ENCODE data around the gene AK1.

Gene AK1

DNA sequence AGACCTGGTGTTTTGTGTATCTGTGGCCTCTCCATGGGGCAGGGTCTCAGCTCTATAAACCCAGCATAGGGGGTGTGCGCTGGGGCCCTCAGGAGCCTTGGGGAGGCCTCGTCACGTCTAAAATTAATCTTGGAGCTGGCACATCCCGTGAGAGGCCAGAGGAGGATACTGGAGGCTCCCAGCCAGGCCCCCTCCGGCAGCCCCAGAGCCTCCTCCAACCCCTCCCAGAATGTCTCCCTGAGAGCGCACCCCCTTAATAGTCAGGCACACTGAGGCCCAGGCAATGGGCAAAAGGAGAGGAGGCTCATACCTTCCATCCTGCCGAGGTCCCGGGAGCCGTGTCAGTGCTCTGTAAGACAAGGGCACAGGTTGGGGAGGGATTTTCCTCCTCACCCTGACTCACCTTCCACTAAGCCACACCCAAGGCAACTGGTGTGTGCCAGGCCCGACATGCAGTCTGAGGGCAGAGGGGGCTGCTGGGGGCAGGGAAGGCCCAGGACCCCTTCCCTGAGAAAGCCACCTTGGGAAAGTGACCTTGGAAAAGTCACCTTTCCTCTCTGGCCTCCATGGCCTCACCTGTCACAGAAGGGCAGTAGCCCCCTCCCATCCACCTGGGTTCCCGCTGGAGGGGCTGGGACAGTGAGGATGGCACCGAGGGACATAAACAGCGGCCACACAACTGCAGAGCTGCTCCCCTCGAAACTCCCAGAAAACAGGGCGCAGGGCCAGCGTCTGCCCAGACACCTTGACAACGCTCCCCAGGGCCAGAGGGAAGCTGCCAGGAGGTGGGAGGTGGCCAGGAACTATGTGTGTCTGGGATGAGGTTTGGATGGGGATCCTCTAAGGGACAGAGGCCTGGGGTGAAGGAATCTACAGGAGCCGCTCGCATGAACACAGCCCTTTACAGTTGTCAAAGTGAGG lies 2.9 kb downstream of the AK1 start:
- Histone ChIP-seq H3F3A (ENCODE audit: insufficient read depth, low read length) (no peaks in the 10 kb centered on the region), H3K9ac (ENCODE audit: low read length) (no peak overlapping the region), H3K4me1 (ENCODE audit: insufficient read depth, low read length, severe bottlenecking) (no peaks in the 10 kb centered on the region), H3K79me2 (ENCODE audit: insufficient read depth, low read length) (no peaks in the 10 kb centered on the region), H4K20me1 (ENCODE audit: insufficient read depth, low read length) (no peaks in the 10 kb centered on the region), H3K9me3 (ENCODE audit: low read length) (no peaks in the 10 kb centered on the region), H3K4me3 (ENCODE audit: low read depth, low read length, poor library complexity, severe bottlenecking) (no peak overlapping the region), H3K4me2 (ENCODE audit: low read length) (no peak overlapping the region), H3K27ac (ENCODE audit: low read depth, low read length, poor library complexity, severe bottlenecking) (no peak overlapping the region), H3K36me3 (ENCODE audit: insufficient read depth, low read length) (no peaks in the 10 kb centered on the region), H3K9me2 (ENCODE audit: low read depth, low read length) (no peaks in the 10 kb centered on the region), H3K27me3 (ENCODE audit: insufficient read depth, low read length) (peaks cover 17% of the 10 kb centered on the region; the same call in 1 of the 2 replicates), H2AFZ (ENCODE audit: low read length) (no peak overlapping the region)
- TF ChIP-seq EZH2 (IDR thresholded peaks at IDR 0.05; ENCODE audit: borderline replicate concordance, low read length) = no peak
- TF ChIP-seq, protein P1, sequence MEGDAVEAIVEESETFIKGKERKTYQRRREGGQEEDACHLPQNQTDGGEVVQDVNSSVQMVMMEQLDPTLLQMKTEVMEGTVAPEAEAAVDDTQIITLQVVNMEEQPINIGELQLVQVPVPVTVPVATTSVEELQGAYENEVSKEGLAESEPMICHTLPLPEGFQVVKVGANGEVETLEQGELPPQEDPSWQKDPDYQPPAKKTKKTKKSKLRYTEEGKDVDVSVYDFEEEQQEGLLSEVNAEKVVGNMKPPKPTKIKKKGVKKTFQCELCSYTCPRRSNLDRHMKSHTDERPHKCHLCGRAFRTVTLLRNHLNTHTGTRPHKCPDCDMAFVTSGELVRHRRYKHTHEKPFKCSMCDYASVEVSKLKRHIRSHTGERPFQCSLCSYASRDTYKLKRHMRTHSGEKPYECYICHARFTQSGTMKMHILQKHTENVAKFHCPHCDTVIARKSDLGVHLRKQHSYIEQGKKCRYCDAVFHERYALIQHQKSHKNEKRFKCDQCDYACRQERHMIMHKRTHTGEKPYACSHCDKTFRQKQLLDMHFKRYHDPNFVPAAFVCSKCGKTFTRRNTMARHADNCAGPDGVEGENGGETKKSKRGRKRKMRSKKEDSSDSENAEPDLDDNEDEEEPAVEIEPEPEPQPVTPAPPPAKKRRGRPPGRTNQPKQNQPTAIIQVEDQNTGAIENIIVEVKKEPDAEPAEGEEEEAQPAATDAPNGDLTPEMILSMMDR (IDR thresholded peaks at IDR 0.05; ENCODE audit: low read length) = no peak

- H3K4me1 ChIP-seq (ENCODE audit: insufficient read depth, low read length, severe bottlenecking) = no peaks in the 10 kb centered on the region
- no peak overlapping the region for H3K4me2 ChIP-seq (ENCODE audit: low read length)
Observed at GRCh38 chr9:127873886-127874285, 3.6 kb downstream of the AK1 start.

GRCh38 chr9:127873223-127873691 lies 4.2 kb downstream of the AK1 start:
- H3K9me3 ChIP-seq (ENCODE audit: low read length) = no peaks in the 10 kb centered on the region
- H4K20me1 ChIP-seq (ENCODE audit: insufficient read depth, low read length) = no peaks in the 10 kb centered on the region
- no peaks in the 10 kb centered on the region for H3K4me1 ChIP-seq (ENCODE audit: insufficient read depth, low read length, severe bottlenecking)
- no peak overlapping the region for H3K4me2 ChIP-seq (ENCODE audit: low read length)
- H3K9ac ChIP-seq (ENCODE audit: low read length) = no peak overlapping the region
- H3K27me3 ChIP-seq (ENCODE audit: insufficient read depth, low read length) = peaks cover 17% of the 10 kb centered on the region; the same call in 1 of the 2 replicates
- H3K36me3 ChIP-seq (ENCODE audit: insufficient read depth, low read length) = no peaks in the 10 kb centered on the region
- H3F3A ChIP-seq (ENCODE audit: insufficient read depth, low read length) = no peaks in the 10 kb centered on the region
- TF ChIP-seq, protein P1 (IDR thresholded peaks at IDR 0.05; ENCODE audit: low read length) = no peak
- TF ChIP-seq EZH2 (IDR thresholded peaks at IDR 0.05; ENCODE audit: borderline replicate concordance, low read length) = no peak
- no peak overlapping the region for H2AFZ ChIP-seq (ENCODE audit: low read length)
- H3K79me2 ChIP-seq (ENCODE audit: insufficient read depth, low read length) = no peaks in the 10 kb centered on the region
- no peaks in the 10 kb centered on the region for H3K9me2 ChIP-seq (ENCODE audit: low read depth, low read length)
- no peak overlapping the region for H3K4me3 ChIP-seq (ENCODE audit: low read depth, low read length, poor library complexity, severe bottlenecking)
- no peak overlapping the region for H3K27ac ChIP-seq (ENCODE audit: low read depth, low read length, poor library complexity, severe bottlenecking)

More at GRCh38 chr9:127873886-127874285, 3.6 kb downstream of the AK1 start:
- Histone ChIP-seq H3K9ac (ENCODE audit: low read length) (no peak overlapping the region), H3K27me3 (ENCODE audit: insufficient read depth, low read length) (peaks cover 17% of the 10 kb centered on the region; the same call in 1 of the 2 replicates), H3K79me2 (ENCODE audit: insufficient read depth, low read length) (no peaks in the 10 kb centered on the region), H3K36me3 (ENCODE audit: insufficient read depth, low read length) (no peaks in the 10 kb centered on the region), H3F3A (ENCODE audit: insufficient read depth, low read length) (no peaks in the 10 kb centered on the region), H2AFZ (ENCODE audit: low read length) (no peak overlapping the region), H3K4me3 (ENCODE audit: low read depth, low read length, poor library complexity, severe bottlenecking) (no peak overlapping the region), H4K20me1 (ENCODE audit: insufficient read depth, low read length) (no peaks in the 10 kb centered on the region), H3K27ac (ENCODE audit: low read depth, low read length, poor library complexity, severe bottlenecking) (no peak overlapping the region), H3K9me2 (ENCODE audit: low read depth, low read length) (no peaks in the 10 kb centered on the region), H3K9me3 (ENCODE audit: low read length) (no peaks in the 10 kb centered on the region)
- TF ChIP-seq EZH2 (IDR thresholded peaks at IDR 0.05; ENCODE audit: borderline replicate concordance, low read length) = no peak
- TF ChIP-seq, protein P1 (IDR thresholded peaks at IDR 0.05; ENCODE audit: low read length) = no peak

Data from OCI-LY1 (cell line).